Smooth muscle cell (in vitro differentiated cells): ENCODE data around the gene MIA3. TPM values are rescaled to one million over a fixed set of nuclear protein-coding genes. Genes with fewer than 3 reads are reported as not detected.

ENCODE experiments used
- DNase-seq: peaks from one replicate; lab custom pipeline; 2025; ENCODE audit not compliant: unreplicated experiment; lab: John Stamatoyannopoulos, UW
- H2AFZ ChIP-seq: fragments of 200-600 bp; sonication (generic); 2 replicates; pipeline ENCODE4 v1.6.0; 2016; ENCODE audit warnings: antibody characterized with exemption, low read depth, mild to moderate bottlenecking
- H3F3A ChIP-seq: fragments of 200-600 bp; sonication (generic); 2 replicates; pipeline ENCODE4 v1.6.0; 2017; ENCODE audit warnings: antibody characterized with exemption, low read depth
- H3K27ac ChIP-seq: fragments of 200-600 bp; sonication (generic); 2 replicates; pipeline ENCODE4 v1.5.1; 2016; ENCODE audit warnings: low read depth, mild to moderate bottlenecking
- H3K27me3 ChIP-seq: fragments of 200-600 bp; sonication (generic); 2 replicates; pipeline ENCODE4 v1.6.1; 2016; ENCODE audit warnings: low read depth, mild to moderate bottlenecking
- H3K36me3 ChIP-seq: fragments of 200-600 bp; sonication (generic); 2 replicates; pipeline ENCODE4 v1.5.1; 2016; ENCODE audit warnings: low read depth
- H3K4me1 ChIP-seq: fragments of 200-600 bp; sonication (generic); 2 replicates; pipeline ENCODE4 v1.5.1; 2016; ENCODE audit warnings: low read depth
- H3K4me2 ChIP-seq: fragments of 200-600 bp; sonication (generic); 2 replicates; pipeline ENCODE4 v1.6.0; 2016; ENCODE audit warnings: mild to moderate bottlenecking
- H3K4me3 ChIP-seq: fragments of 200-600 bp; sonication (generic); 2 replicates; pipeline ENCODE4 v1.5.1; 2016; ENCODE audit warnings: mild to moderate bottlenecking
- H3K79me2 ChIP-seq: fragments of 200-600 bp; sonication (generic); 2 replicates; pipeline ENCODE4 v1.6.0; 2016; ENCODE audit warnings: low read depth, mild to moderate bottlenecking
- H3K9ac ChIP-seq: fragments of 200-600 bp; sonication (generic); 2 replicates; pipeline ENCODE4 v1.6.0; 2016; ENCODE audit warnings: low read depth
- H3K9me3 ChIP-seq: fragments of 200-600 bp; sonication (generic); replicated peaks from 2 replicates; pipeline ENCODE4 v1.5.1; 2016; ENCODE audit warnings: low read depth
- H4K20me1 ChIP-seq: fragments of 200-600 bp; sonication (generic); 2 replicates; pipeline ENCODE4 v1.6.0; 2016; ENCODE audit warnings: low read depth
- CTCF ChIP-seq: fragments of 200-600 bp; sonication (generic); IDR thresholded peaks from 2 replicates; pipeline ENCODE4 v1.5.1; 2017; ENCODE audit warnings: borderline replicate concordance, mild to moderate bottlenecking, antibody characterized with exemption; ENCODE audit not compliant: insufficient read depth, poor library complexity, severe bottlenecking
- WGBS: methylation state at CpG from one replicate; pipeline ENCODE4 v1.1.7; 2016; ENCODE audit warnings: low lambda C conversion rate; 5-methylcytosine and 5-hydroxymethylcytosine counted together
- polyA plus RNA-seq: library from polyadenylated mRNA; unstranded; fragments of >200 nt; fragmentation: Nextera tagmentation; extraction: Ambion mirVana; gene quantifications from 2 replicates; pipeline ENCODE4 v1.2.1, GENCODE V29; 2016
- total RNA-seq: library from RNA; depleted of rRNA; stranded (reverse); fragments of >200 nt; gene quantifications from 2 replicates; pipeline ENCODE4 v1.2.3, GENCODE V29; 2014

The MIA3 gene
- total and polyA plus RNA-seq, 2 experiments from 2014 or later = 56.8 to 64.0 TPM

- Histone ChIP-seq H3F3A (no peaks in the 10 kb centered on the region), H3K4me1 (no peaks in the 10 kb centered on the region), H3K36me3 (peaks cover 13% of the 10 kb centered on the region), H3K27ac (peak overlapping the region; percentile 66), H3K79me2 (peaks cover 5% of the 10 kb centered on the region), H3K9ac (no peak overlapping the region), H3K9me3 (no peaks in the 10 kb centered on the region), H2AFZ (no peak overlapping the region), H3K27me3 (no peaks in the 10 kb centered on the region), H3K4me3 (no peak overlapping the region), H4K20me1 (peaks cover 3% of the 10 kb centered on the region), H3K4me2 (no peak overlapping the region)
- DNase-seq = no peak
- 91% methylated on average over 4 of the region's 4 CpGs for WGBS
- TF ChIP-seq CTCF = no peak
These were observed 35.7 kb upstream of the MIA3 start for GRCh38 chr1:222582099-222582774.

GRCh38 chr1:222583079-222583478, 34.8 kb upstream of the MIA3 start:
- 99% methylated on average over 5 of the region's 5 CpGs for WGBS
- Histone ChIP-seq H3K27me3 (no peaks in the 10 kb centered on the region), H2AFZ (no peak overlapping the region), H3K4me3 (no peak overlapping the region), H3K4me1 (no peaks in the 10 kb centered on the region), H3K36me3 (peaks cover 13% of the 10 kb centered on the region), H3K4me2 (no peak overlapping the region), H3F3A (no peaks in the 10 kb centered on the region), H3K9ac (no peak overlapping the region), H4K20me1 (peaks cover 3% of the 10 kb centered on the region), H3K27ac (peak overlapping the region; percentile 66), H3K79me2 (peaks cover 5% of the 10 kb centered on the region), H3K9me3 (no peaks in the 10 kb centered on the region)
- no peak for DNase-seq
- TF ChIP-seq CTCF = no peak

- Histone ChIP-seq H3F3A (no peaks in the 10 kb centered on the region), H3K79me2 (peaks cover 19% of the 10 kb centered on the region), H3K4me3 (no peak overlapping the region), H3K36me3 (peaks cover 13% of the 10 kb centered on the region), H3K9ac (no peak overlapping the region), H3K4me2 (no peak overlapping the region), H3K27me3 (no peaks in the 10 kb centered on the region), H4K20me1 (no peaks in the 10 kb centered on the region), H3K9me3 (no peaks in the 10 kb centered on the region), H3K4me1 (peaks cover 17% of the 10 kb centered on the region), H3K27ac (no peak overlapping the region), H2AFZ (no peak overlapping the region)
- DNase-seq = no peak
- no peak for TF ChIP-seq CTCF
- WGBS = 96% methylated on average over 2 of the region's 2 CpGs
These were observed 31.1 kb upstream of the MIA3 start for GRCh38 chr1:222586842-222587241.

GRCh38 chr1:222588135-222588534, 29.8 kb upstream of the MIA3 start:
- Histone ChIP-seq H3K9ac (no peak overlapping the region), H3K27me3 (no peaks in the 10 kb centered on the region), H3K36me3 (peaks cover 3% of the 10 kb centered on the region), H3K27ac (no peak overlapping the region), H3K4me3 (no peak overlapping the region), H3K4me2 (peak overlapping the region; percentile 95), H3K4me1 (peaks cover 17% of the 10 kb centered on the region), H3F3A (no peaks in the 10 kb centered on the region), H3K9me3 (no peaks in the 10 kb centered on the region), H2AFZ (no peak overlapping the region), H4K20me1 (no peaks in the 10 kb centered on the region), H3K79me2 (peaks cover 19% of the 10 kb centered on the region)
- 100% methylated on average over 1 of the region's 1 CpG for WGBS
- no peak for DNase-seq
- no peak for TF ChIP-seq CTCF
